ENCODE data around the gene CDH19. TPM values are rescaled to one million over a fixed set of nuclear protein-coding genes. Genes with fewer than 3 reads are reported as not detected.
"Not testable (repeated sequence)": the region's sequence is repeated elsewhere in the genome, so short reads cannot be mapped to it uniquely, and the experiment has no call there.

The CDH19 gene
- total RNA-seq, 4 donors from 2014 or later, result 1.3 to 9.5 (median 6.8) TPM

GRCh38 chr18:66497351-66497750, 106.5 kb downstream of the CDH19 start:
- TF ChIP-seq CTCF (IDR thresholded peaks at IDR 0.05), result no peak
- no peak for TF ChIP-seq POLR2A (IDR thresholded peaks at IDR 0.05)
- 63 to 71% methylated on average over 6 of the region's 6 CpGs for WGBS, 2 donors
- intact Hi-C loops (cut with DNase I; ENCODE audit: low total_unique reads), result no loop called here
- no peak overlapping the region for H3K4me3 ChIP-seq (ENCODE audit: low read depth, poor library complexity, severe bottlenecking)
- DNase-seq (ENCODE audit: low spot score in 2 of 2), result no peak

- whole genome bisulfite sequencing, 2 donors, result 37 to 48% methylated on average over 3 of the region's 3 CpGs
- intact Hi-C loops (cut with DNase I; ENCODE audit: low total_unique reads), result no loop called here
- no peak for DNase-seq (ENCODE audit: low spot score in 2 of 2)
- no peak overlapping the region for H3K4me3 ChIP-seq (ENCODE audit: low read depth, poor library complexity, severe bottlenecking)
- TF ChIP-seq CTCF (IDR thresholded peaks at IDR 0.05) (no peak), POLR2A (IDR thresholded peaks at IDR 0.05) (no peak)
These were observed 108.0 kb downstream of the CDH19 start for GRCh38 chr18:66495844-66496243.

GRCh38 chr18:66473882-66474281, 130.0 kb downstream of the CDH19 start:
- WGBS, 2 donors, result 78 to 79% methylated on average over 3 of the region's 3 CpGs
- DNase-seq (ENCODE audit: low spot score in 2 of 2), result no peak

GRCh38 chr18:66466184-66466583, 137.7 kb downstream of the CDH19 start:
- DNase-seq (ENCODE audit: low spot score in 2 of 2); H3K4me3 ChIP-seq (ENCODE audit: low read depth, poor library complexity, severe bottlenecking); intact Hi-C loops (cut with DNase I; ENCODE audit: low total_unique reads): not testable (repeated sequence)
- WGBS, 2 donors, result 79 to 89% methylated on average over 5 of the region's 5 CpGs

More at GRCh38 chr18:66473882-66474281, 130.0 kb downstream of the CDH19 start:
- H3K4me3 ChIP-seq (ENCODE audit: low read depth, poor library complexity, severe bottlenecking), result no peak overlapping the region
- intact Hi-C loops (cut with DNase I; ENCODE audit: low total_unique reads), result no loop called here
- TF ChIP-seq POLR2A (IDR thresholded peaks at IDR 0.05), result no peak
- no peak for TF ChIP-seq CTCF (IDR thresholded peaks at IDR 0.05)

GRCh38 chr18:66461344-66461743, 142.5 kb downstream of the CDH19 start:
- intact Hi-C loops (cut with DNase I; ENCODE audit: low total_unique reads), result no loop called here
- DNase-seq (ENCODE audit: low spot score in 2 of 2), result no peak
- no peak overlapping the region for H3K4me3 ChIP-seq (ENCODE audit: low read depth, poor library complexity, severe bottlenecking)
- WGBS, 2 donors, result 80 to 84% methylated on average over 3 of the region's 3 CpGs
- TF ChIP-seq POLR2A (IDR thresholded peaks at IDR 0.05), result no peak

- DNase-seq (ENCODE audit: low spot score in 2 of 2), result no peak
- WGBS, 2 donors, result 42 to 70% methylated on average over 1 of the region's 1 CpG
- TF ChIP-seq CTCF (IDR thresholded peaks at IDR 0.05) (no peak), POLR2A (IDR thresholded peaks at IDR 0.05) (no peak)
- intact Hi-C loops (cut with DNase I; ENCODE audit: low total_unique reads), result no loop called here
- no peak overlapping the region for H3K4me3 ChIP-seq (ENCODE audit: low read depth, poor library complexity, severe bottlenecking)
These were observed 146.6 kb downstream of the CDH19 start for GRCh38 chr18:66457245-66457644.

All from lower leg skin (tissue), 4 donors.